Effector memory CD8-positive, alpha-beta T cell (primary cell): Measurements from ENCODE around the gene VGLL4.
"Not testable (repeated sequence)": the region's sequence is repeated elsewhere in the genome, so short reads cannot be mapped to it uniquely, and the experiment has no call there.

Experiments used
- ATAC-seq: fragments of 150-1000 bp; cut with Tn5 transposase; replicated peaks from 2 replicates; pipeline ENCODE4 v1.10.0; 2021; ENCODE audit warnings: mild to moderate bottlenecking, moderate library complexity
- DNase-seq, 3 experiments: peaks; one replicate each; pipeline ENCODE4 v3.0.0; 2021
- H3K27ac Mint-ChIP-seq, 2 donors: one replicate each; pipeline ENCODE4 v1.8.0; 2022; ENCODE audit warnings: mild to moderate bottlenecking in 2 of 2, mixed read lengths in 2 of 2, moderate library complexity in 2 of 2
- H3K27me3 Mint-ChIP-seq, 2 donors: one replicate each; pipeline ENCODE4 v1.8.0; 2022; ENCODE audit warnings: mixed read lengths in 2 of 2
- H3K36me3 Mint-ChIP-seq: one replicate; pipeline ENCODE4 v1.8.0; 2022; ENCODE audit warnings: mild to moderate bottlenecking, moderate library complexity, mixed read lengths; ENCODE audit not compliant: insufficient read depth
- H3K4me1 Mint-ChIP-seq, 2 donors: one replicate each; pipeline ENCODE4 v1.8.0; 2022; ENCODE audit warnings: low read depth in 2 of 2, mixed read lengths in 2 of 2
- H3K4me3 Mint-ChIP-seq, 2 donors: one replicate each; pipeline ENCODE4 v1.8.0; 2022; ENCODE audit warnings: mild to moderate bottlenecking in 2 of 2, mixed read lengths in 2 of 2, moderate library complexity in 2 of 2
- H3K9me3 Mint-ChIP-seq, 2 donors: one replicate each; pipeline ENCODE4 v1.8.0; 2022; ENCODE audit warnings: mixed read lengths in 2 of 2

Gene VGLL4

GRCh38 chr3:11604139-11604892 lies 39.4 kb downstream of the VGLL4 start:
- Mint-ChIP-seq H3K4me1 (peaks cover 23 to 37% of the 10 kb centered on the region in 2 donors), H3K27ac (peak overlapping the region in 1 of 2 donors; percentile 65), H3K27me3 (no peaks in the 10 kb centered on the region), H3K4me3 (no peak overlapping the region), H3K9me3 (no peaks in the 10 kb centered on the region), H3K36me3 (peaks cover 17% of the 10 kb centered on the region)
- DNase-seq (no peak), ATAC-seq (no peak)

- H3K27ac Mint-ChIP-seq: no peak overlapping the region
- H3K4me1 Mint-ChIP-seq: peaks cover 23 to 37% of the 10 kb centered on the region in 2 donors
- no peak for DNase-seq
- H3K9me3 Mint-ChIP-seq: no peaks in the 10 kb centered on the region
- H3K27me3 Mint-ChIP-seq: no peaks in the 10 kb centered on the region
- peaks cover 17% of the 10 kb centered on the region for H3K36me3 Mint-ChIP-seq
- no peak overlapping the region for H3K4me3 Mint-ChIP-seq
- ATAC-seq: no peak
Measured at GRCh38 chr3:11603628-11604027, 40.1 kb downstream of the VGLL4 start.

DNA sequence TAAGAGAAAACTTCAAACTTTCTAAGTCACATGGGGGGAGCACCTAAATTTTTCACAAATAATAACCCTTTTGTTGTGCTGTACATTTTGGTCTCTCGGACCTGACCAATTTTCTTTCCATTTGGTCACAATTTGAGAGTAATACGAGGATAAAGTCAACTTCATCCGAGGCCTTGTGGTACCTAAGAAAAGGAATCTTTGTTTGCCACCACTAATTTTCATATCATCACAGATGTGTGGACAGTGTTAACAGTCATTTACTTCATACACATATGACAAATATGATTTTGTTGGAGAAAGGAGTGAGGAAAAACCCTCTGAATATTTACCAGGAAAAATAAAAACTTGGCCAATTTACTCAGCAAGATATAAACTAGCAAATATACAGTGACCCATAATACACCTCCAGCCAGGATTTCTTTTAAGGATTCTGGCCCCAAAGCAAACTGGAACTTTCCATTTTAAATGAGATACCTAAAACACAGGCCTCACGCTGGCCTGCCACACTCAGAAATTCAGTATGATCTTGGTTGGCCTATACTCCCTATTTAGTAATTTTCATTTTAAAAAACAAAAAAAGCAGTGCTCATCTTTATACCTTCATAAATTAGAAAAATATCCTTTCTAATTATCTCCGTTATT lies 40.7 kb downstream of the VGLL4 start:
- H3K27ac Mint-ChIP-seq: no peak overlapping the region

DNA sequence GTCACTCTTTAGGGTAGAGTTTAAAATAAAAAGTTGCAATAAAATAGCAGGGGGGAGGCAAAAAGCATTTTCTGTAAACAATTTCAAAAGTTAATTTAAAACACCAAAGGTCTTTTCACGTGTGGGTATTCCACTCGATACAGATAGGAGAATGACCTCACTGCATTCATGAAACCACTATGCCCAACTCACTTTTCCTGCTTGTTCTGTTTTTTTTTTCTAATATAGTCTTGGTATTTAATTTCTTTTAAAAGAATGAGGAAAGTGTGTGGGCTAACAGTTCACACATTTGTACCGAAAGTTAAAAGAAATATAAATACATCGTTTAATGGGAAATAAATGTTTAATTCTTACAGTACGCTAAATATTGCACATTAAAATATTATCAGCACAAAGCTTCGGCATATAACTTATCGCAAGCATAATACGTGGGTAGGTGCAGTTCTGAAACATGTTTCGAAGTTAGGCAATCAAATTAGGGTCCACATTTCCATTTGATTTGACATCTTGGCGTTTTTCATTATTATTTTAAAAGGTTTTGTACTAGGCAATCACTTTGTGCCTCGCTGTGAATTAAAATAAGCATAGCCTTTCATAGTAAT lies 41.4 kb downstream of the VGLL4 start:
- ATAC-seq (no peak), DNase-seq (no peak)
- peaks cover 17% of the 10 kb centered on the region for H3K36me3 Mint-ChIP-seq
- H3K4me1 Mint-ChIP-seq: peaks cover 26 to 43% of the 10 kb centered on the region in 2 donors
- H3K4me3 Mint-ChIP-seq: no peak overlapping the region
- no peaks in the 10 kb centered on the region for H3K9me3 Mint-ChIP-seq
- no peak overlapping the region for H3K27ac Mint-ChIP-seq
- H3K27me3 Mint-ChIP-seq: no peaks in the 10 kb centered on the region

More for the DNA sequence above, 40.7 kb downstream of the VGLL4 start:
- peaks cover 26 to 43% of the 10 kb centered on the region in 2 donors for H3K4me1 Mint-ChIP-seq
- DNase-seq: no peak
- H3K4me3 Mint-ChIP-seq: no peak overlapping the region
- peaks cover 17% of the 10 kb centered on the region for H3K36me3 Mint-ChIP-seq
- H3K27me3 Mint-ChIP-seq: no peaks in the 10 kb centered on the region
- no peak for ATAC-seq
- H3K9me3 Mint-ChIP-seq: no peaks in the 10 kb centered on the region

DNA sequence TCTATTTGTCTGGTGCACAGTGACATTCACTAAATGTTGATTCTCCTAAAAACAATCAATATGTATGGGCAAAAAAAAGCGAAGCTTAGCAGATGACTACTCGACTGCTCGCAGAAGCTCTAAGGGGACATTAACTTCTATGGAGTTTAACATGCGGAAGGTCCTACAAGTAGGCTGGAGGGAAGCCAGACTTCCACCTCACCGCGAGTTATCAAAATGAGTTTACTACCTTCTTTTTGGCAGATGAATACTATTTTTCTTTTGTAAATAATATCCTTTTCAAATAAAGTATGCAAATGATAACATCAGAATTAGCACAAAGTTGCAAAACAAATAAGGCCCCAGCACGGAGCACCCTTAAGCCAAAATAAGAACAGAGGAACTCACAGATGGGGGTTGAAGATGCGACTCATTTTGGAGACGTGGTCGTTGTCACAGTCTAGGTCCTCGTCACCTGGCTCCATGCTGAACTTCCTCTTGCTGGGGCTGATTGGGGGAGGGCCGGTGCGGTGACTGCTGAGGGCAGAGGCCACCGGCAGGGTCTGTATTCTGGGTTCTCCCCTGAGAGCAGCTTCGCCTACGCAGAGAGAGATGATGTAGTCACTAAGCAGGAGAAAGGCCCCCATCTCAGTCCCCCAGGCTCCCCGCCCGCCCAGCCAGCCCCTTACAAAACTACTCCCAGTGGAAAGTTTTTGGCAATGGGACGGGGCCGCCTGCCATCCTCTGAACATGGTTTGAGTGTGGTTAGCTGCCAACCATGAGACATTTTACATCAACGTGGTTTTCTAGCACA lies 42.1 kb downstream of the VGLL4 start:
- H3K4me3 Mint-ChIP-seq: no peak overlapping the region
- peaks cover 23 to 36% of the 10 kb centered on the region in 2 donors for H3K4me1 Mint-ChIP-seq
- no peak for DNase-seq
- no peaks in the 10 kb centered on the region for H3K9me3 Mint-ChIP-seq
- no peaks in the 10 kb centered on the region for H3K27me3 Mint-ChIP-seq
- H3K27ac Mint-ChIP-seq: peak overlapping the region; percentile 36 to 65
- H3K36me3 Mint-ChIP-seq: peaks cover 17% of the 10 kb centered on the region
- peak; percentile 33 for ATAC-seq

GRCh38 chr3:11600501-11601282 lies 43.0 kb downstream of the VGLL4 start:
- Mint-ChIP-seq H3K27ac (peak overlapping the region; percentile 36 to 73), H3K4me3 (no peak overlapping the region), H3K27me3 (no peaks in the 10 kb centered on the region), H3K9me3 (no peaks in the 10 kb centered on the region), H3K4me1 (peaks cover 19 to 28% of the 10 kb centered on the region in 2 donors), H3K36me3 (peaks cover 20% of the 10 kb centered on the region)
- no peak for DNase-seq
- ATAC-seq: no peak

- Mint-ChIP-seq H3K4me1 (peaks cover 25 to 27% of the 10 kb centered on the region in 2 donors), H3K36me3 (peaks cover 12% of the 10 kb centered on the region), H3K27me3 (no peaks in the 10 kb centered on the region), H3K9me3 (no peaks in the 10 kb centered on the region), H3K4me3 (no peak overlapping the region), H3K27ac (peak overlapping the region; percentile 6 to 52)
- DNase-seq (no peak), ATAC-seq (no peak)
Measured at GRCh38 chr3:11596387-11596786, 47.3 kb downstream of the VGLL4 start.

DNA sequence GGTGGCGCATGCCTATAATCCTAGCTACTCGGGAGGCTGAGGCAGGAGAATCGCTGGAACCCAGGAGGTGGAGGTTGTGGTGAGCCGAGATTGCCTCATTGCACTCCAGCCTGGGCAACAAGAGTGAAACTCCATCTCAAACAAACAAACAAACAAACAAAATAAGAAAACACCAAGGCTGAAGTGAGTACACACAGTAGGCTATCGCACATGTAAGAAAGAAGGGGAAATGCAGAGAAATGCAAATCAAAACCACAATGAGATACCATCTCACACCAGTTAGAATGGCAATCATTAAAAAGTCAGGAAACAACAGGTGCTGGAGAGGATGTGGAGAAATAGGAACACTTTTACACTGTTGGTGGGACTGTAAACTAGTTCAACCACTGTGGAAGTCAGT lies 48.7 kb downstream of the VGLL4 start:
- H3K36me3 Mint-ChIP-seq, H3K27ac Mint-ChIP-seq: not testable (repeated sequence)

GRCh38 chr3:11593318-11594034 lies 50.2 kb downstream of the VGLL4 start:
- Mint-ChIP-seq H3K4me3 (no peak overlapping the region), H3K4me1 (peaks cover 30 to 44% of the 10 kb centered on the region in 2 donors), H3K36me3 (peaks cover 7% of the 10 kb centered on the region), H3K27ac (peak overlapping the region in 1 of 2 donors; percentile 41), H3K27me3 (no peaks in the 10 kb centered on the region), H3K9me3 (no peaks in the 10 kb centered on the region)
- DNase-seq (no peak), ATAC-seq (no peak)

More for the DNA sequence above, 48.7 kb downstream of the VGLL4 start:
- H3K4me3 Mint-ChIP-seq, H3K9me3 Mint-ChIP-seq, ATAC-seq, DNase-seq, H3K27me3 Mint-ChIP-seq: not testable (repeated sequence)
- peaks cover 25 to 40% of the 10 kb centered on the region in 2 donors for H3K4me1 Mint-ChIP-seq

GRCh38 chr3:11592445-11593298 lies 51.0 kb downstream of the VGLL4 start:
- H3K4me3 Mint-ChIP-seq: no peak overlapping the region
- DNase-seq (no peak), ATAC-seq (no peak)
- H3K27ac Mint-ChIP-seq: peak overlapping the region in 1 of 2 donors; percentile 67
- peaks cover 34 to 47% of the 10 kb centered on the region in 2 donors for H3K4me1 Mint-ChIP-seq
- H3K27me3 Mint-ChIP-seq: no peaks in the 10 kb centered on the region
- H3K36me3 Mint-ChIP-seq: peaks cover 10% of the 10 kb centered on the region
- no peaks in the 10 kb centered on the region for H3K9me3 Mint-ChIP-seq

GRCh38 chr3:11591391-11592282 lies 52.1 kb downstream of the VGLL4 start:
- H3K4me3 Mint-ChIP-seq: no peak overlapping the region
- peaks cover 34 to 54% of the 10 kb centered on the region in 2 donors for H3K4me1 Mint-ChIP-seq
- no peak for ATAC-seq
- no peak for DNase-seq
- H3K36me3 Mint-ChIP-seq: peaks cover 13% of the 10 kb centered on the region
- H3K9me3 Mint-ChIP-seq: no peaks in the 10 kb centered on the region
- peak overlapping the region; percentile 67 to 69 for H3K27ac Mint-ChIP-seq
- no peaks in the 10 kb centered on the region for H3K27me3 Mint-ChIP-seq
